HUES64 (cell line): ENCODE results near the gene SKIC3.

ENCODE experiments used
- H3K27ac ChIP-seq: 2 replicates; pipeline ENCODE4 v1.7.0; 2013; ENCODE audit warnings: low read depth, low read length, inconsistent platforms
- H3K27me3 ChIP-seq: 2 replicates; pipeline ENCODE4 v1.6.1; 2013; ENCODE audit warnings: mild to moderate bottlenecking, low read length; ENCODE audit not compliant: insufficient read depth
- H3K36me3 ChIP-seq: 2 replicates; pipeline ENCODE4 v1.6.1; 2013; ENCODE audit warnings: mild to moderate bottlenecking, low read length; ENCODE audit not compliant: insufficient read depth
- H3K4me1 ChIP-seq: 2 replicates; pipeline ENCODE4 v1.6.1; 2013; ENCODE audit warnings: mild to moderate bottlenecking, low read length, moderate library complexity; ENCODE audit not compliant: insufficient read depth
- H3K4me3 ChIP-seq: 2 replicates; pipeline ENCODE4 v1.5.1; 2013; ENCODE audit warnings: mild to moderate bottlenecking, low read length, moderate library complexity
- H3K9ac ChIP-seq: 2 replicates; pipeline ENCODE4 v1.6.1; 2013; ENCODE audit warnings: mild to moderate bottlenecking, low read depth, low read length
- H3K9me3 ChIP-seq: 2 replicates; pipeline ENCODE4 v1.6.1; 2013; ENCODE audit warnings: low read depth, low read length; ENCODE audit not compliant: insufficient read depth
- WGBS: fragments of 150-250, 120-280 bp; methylation state at CpG from one replicate; pipeline ENCODE4 v1.1.7; 2013; ENCODE audit warnings: missing lambda C conversion rate; 5-methylcytosine and 5-hydroxymethylcytosine counted together

Gene SKIC3

DNA sequence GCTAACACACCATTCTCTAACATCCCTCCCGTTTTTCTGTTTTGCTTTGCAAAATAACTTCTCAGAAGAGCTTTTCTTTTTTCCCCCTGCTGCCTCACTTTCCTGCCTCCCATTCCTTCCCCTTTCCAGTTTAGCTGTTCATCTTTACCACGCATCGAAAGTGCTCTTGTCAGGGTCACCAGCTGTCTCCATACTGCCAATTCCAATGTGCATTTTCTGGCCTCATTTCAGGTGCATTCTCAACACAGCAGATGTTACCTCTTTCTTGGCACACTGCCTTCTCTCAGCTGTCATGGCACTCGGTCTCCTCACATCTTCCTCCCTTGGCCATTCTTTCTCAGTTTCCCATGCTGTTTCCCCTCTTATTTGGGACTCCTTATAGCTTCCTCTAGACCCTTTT lies 9.7 kb upstream of the SKIC3 start:
- Histone ChIP-seq H3K9me3 (no peaks in the 10 kb centered on the region), H3K9ac (no peak overlapping the region), H3K27ac (no peak overlapping the region), H3K4me3 (no peak overlapping the region), H3K27me3 (no peaks in the 10 kb centered on the region), H3K36me3 (peaks cover 27% of the 10 kb centered on the region), H3K4me1 (no peaks in the 10 kb centered on the region)
- 83% methylated on average over 4 of the region's 4 CpGs for WGBS

DNA sequence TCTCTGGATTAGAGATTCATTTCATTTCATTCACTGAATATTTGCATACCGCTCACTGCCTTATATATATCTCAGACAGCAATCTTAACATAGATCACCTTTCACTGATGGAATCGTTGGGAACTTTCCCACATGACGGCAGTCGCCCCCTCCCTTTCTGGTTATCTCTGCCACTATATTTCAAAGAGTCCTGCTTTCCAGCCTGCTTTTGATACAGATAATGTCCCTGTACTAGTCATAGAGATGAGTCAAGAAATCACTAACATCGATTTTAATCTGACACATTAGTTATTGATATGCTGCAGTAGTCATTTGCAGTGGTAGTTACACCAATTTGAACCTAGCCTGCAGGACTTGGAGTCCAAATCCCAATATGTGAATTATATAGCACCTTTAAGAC lies 8.6 kb upstream of the SKIC3 start:
- Histone ChIP-seq H3K27me3 (no peaks in the 10 kb centered on the region), H3K4me1 (no peaks in the 10 kb centered on the region), H3K9me3 (no peaks in the 10 kb centered on the region), H3K9ac (no peak overlapping the region), H3K4me3 (no peak overlapping the region), H3K36me3 (peaks cover 19% of the 10 kb centered on the region), H3K27ac (no peak overlapping the region)
- WGBS: 97% methylated on average over 5 of the region's 5 CpGs

- H3K9me3 ChIP-seq: no peaks in the 10 kb centered on the region
- peaks cover 9% of the 10 kb centered on the region for H3K36me3 ChIP-seq
- 75% methylated on average over 1 of the region's 1 CpG for WGBS
- no peak overlapping the region for H3K9ac ChIP-seq
- no peak overlapping the region for H3K4me3 ChIP-seq
- H3K27ac ChIP-seq: no peak overlapping the region
- no peaks in the 10 kb centered on the region for H3K27me3 ChIP-seq
- no peaks in the 10 kb centered on the region for H3K4me1 ChIP-seq
Observed at GRCh38 chr5:95562282-95562681, 7.5 kb upstream of the SKIC3 start.

- H3K9me3 ChIP-seq: no peaks in the 10 kb centered on the region
- peaks cover 8% of the 10 kb centered on the region; the same call in 1 of the 2 replicates for H3K4me1 ChIP-seq
- no peak overlapping the region for H3K27ac ChIP-seq
- H3K36me3 ChIP-seq: peaks cover 2% of the 10 kb centered on the region
- H3K27me3 ChIP-seq: no peaks in the 10 kb centered on the region
- H3K9ac ChIP-seq: no peak overlapping the region
- no peak overlapping the region for H3K4me3 ChIP-seq
- 99% methylated on average over 2 of the region's 2 CpGs for WGBS
Observed at GRCh38 chr5:95557841-95558240, 3.1 kb upstream of the SKIC3 start.

DNA sequence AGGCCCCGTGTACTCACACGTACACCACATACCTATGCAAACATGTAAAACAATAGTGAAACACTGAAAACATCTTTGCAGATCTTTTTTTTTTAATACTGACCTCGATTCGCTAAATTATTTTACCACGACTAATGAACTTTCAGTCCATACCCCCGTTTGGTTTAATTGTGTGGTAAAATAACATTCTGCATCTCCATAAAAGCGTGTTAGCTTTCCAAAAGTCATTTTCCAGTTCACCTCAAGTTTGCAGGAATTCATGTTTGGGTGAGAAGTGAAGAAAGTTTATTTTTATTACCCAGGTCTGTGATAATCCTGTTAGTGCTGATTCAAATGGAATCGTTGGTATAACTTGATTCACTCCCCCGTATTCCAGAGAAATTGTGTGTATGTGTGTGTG lies 776 bp upstream of the SKIC3 start:
- WGBS: 5% methylated on average over 7 of the region's 9 CpGs
- peak overlapping the region; percentile 82 for H3K9ac ChIP-seq
- H3K4me1 ChIP-seq: peaks cover 8% of the 10 kb centered on the region; the same call in 1 of the 2 replicates
- H3K4me3 ChIP-seq: peak overlapping the region; percentile 81
- H3K9me3 ChIP-seq: no peaks in the 10 kb centered on the region
- H3K27me3 ChIP-seq: no peaks in the 10 kb centered on the region
- peak overlapping the region; percentile 86; the same call in 1 of the 2 replicates for H3K27ac ChIP-seq
- peaks cover 9% of the 10 kb centered on the region for H3K36me3 ChIP-seq

GRCh38 chr5:95554331-95554646 lies 488 bp downstream of the SKIC3 start:
- Histone ChIP-seq H3K36me3 (peaks cover 20% of the 10 kb centered on the region), H3K27ac (peak overlapping the region; percentile 9; the same call in 1 of the 2 replicates), H3K4me1 (peaks cover 8% of the 10 kb centered on the region; the same call in 1 of the 2 replicates), H3K4me3 (peak overlapping the region; percentile 81), H3K9ac (peak overlapping the region; percentile 82), H3K9me3 (no peaks in the 10 kb centered on the region), H3K27me3 (no peaks in the 10 kb centered on the region)
- WGBS: under 1% methylated on average over 6 of the region's 6 CpGs

GRCh38 chr5:95549030-95549429 lies 5.7 kb downstream of the SKIC3 start:
- Histone ChIP-seq H3K4me3 (no peak overlapping the region), H3K9me3 (no peaks in the 10 kb centered on the region), H3K27ac (no peak overlapping the region), H3K4me1 (no peaks in the 10 kb centered on the region), H3K9ac (no peak overlapping the region), H3K27me3 (no peaks in the 10 kb centered on the region), H3K36me3 (peaks cover 71% of the 10 kb centered on the region)

DNA sequence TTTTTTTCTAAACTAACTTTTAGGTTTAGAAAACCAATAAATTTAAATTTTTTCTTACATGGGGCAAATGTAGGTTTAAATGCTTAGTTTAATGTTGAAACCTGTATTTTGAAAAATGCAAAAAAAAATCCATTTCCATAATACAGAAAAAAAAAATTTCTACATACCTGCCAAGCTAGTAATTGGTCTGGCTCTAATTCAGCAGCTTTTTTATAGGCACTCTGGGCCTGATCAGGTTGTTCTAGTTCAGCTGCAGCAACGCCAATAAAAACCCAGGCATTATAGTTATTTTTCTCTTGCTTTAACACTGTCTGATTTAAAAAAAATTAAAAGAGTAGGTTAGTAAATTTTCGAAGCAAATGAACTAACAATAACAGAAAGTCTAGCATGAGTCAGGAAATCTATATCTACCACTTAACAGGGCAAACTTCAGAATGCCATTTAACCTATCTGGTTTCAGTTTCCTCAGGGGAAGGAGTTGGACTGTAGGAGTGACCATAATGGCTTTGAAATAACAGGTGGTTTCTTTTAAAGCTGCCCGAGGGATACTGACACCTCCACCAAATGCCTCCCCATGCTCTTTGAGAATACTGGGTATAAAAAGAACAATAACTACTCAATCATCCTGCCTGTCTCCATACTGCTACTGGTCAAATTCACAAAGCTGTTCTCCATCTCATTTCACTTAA lies 11.6 kb downstream of the SKIC3 start:
- WGBS: 89% methylated on average over 3 of the region's 3 CpGs

DNA sequence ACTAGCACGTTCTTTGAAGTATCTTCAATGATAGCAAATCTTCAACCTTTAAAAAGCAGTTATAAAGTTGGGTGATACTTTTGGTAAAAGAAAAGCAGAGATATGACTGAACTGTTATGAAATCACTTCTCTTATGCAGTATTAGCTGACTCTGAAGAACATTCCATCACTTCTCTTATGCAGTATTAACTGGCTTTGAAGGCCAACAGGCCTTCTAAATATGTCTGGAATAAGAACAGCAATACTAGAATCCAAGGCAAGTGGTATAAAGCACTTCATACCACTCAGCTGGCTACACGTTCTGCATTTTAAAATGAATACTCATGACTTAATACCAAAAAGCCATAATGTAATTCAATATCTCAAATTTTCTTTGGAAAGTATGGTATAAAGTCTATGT lies 17.3 kb downstream of the SKIC3 start:
- WGBS: 88% methylated on average over 1 of the region's 2 CpGs
- Histone ChIP-seq H3K27ac (no peak overlapping the region), H3K36me3 (peaks cover 84% of the 10 kb centered on the region)

More for the DNA sequence above, 11.6 kb downstream of the SKIC3 start:
- Histone ChIP-seq H3K4me1 (no peaks in the 10 kb centered on the region), H3K36me3 (peaks cover 98% of the 10 kb centered on the region), H3K4me3 (no peak overlapping the region), H3K27ac (no peak overlapping the region), H3K27me3 (no peaks in the 10 kb centered on the region), H3K9ac (no peak overlapping the region), H3K9me3 (no peaks in the 10 kb centered on the region)

GRCh38 chr5:95533761-95534160 lies 21.0 kb downstream of the SKIC3 start:
- Histone ChIP-seq H3K36me3 (peaks cover 65% of the 10 kb centered on the region), H3K27me3 (no peaks in the 10 kb centered on the region), H3K4me1 (peaks cover 28% of the 10 kb centered on the region), H3K9me3 (no peaks in the 10 kb centered on the region), H3K9ac (no peak overlapping the region), H3K4me3 (no peak overlapping the region), H3K27ac (no peak overlapping the region; the same call in 1 of the 2 replicates)

More for the DNA sequence above, 17.3 kb downstream of the SKIC3 start:
- Histone ChIP-seq H3K27me3 (no peaks in the 10 kb centered on the region), H3K4me1 (peaks cover 16% of the 10 kb centered on the region), H3K9me3 (no peaks in the 10 kb centered on the region), H3K9ac (no peak overlapping the region), H3K4me3 (no peak overlapping the region)

GRCh38 chr5:95533106-95533505 lies 21.7 kb downstream of the SKIC3 start:
- 83% methylated on average over 2 of the region's 2 CpGs for WGBS
- Histone ChIP-seq H3K4me3 (no peak overlapping the region), H3K9me3 (no peaks in the 10 kb centered on the region), H3K27ac (peak overlapping the region; percentile 34; the same call in 1 of the 2 replicates), H3K4me1 (peaks cover 28% of the 10 kb centered on the region), H3K9ac (no peak overlapping the region), H3K27me3 (no peaks in the 10 kb centered on the region), H3K36me3 (peaks cover 65% of the 10 kb centered on the region)

GRCh38 chr5:95532415-95532814 lies 22.4 kb downstream of the SKIC3 start:
- H3K36me3 ChIP-seq: peaks cover 65% of the 10 kb centered on the region

More at GRCh38 chr5:95532415-95532814, 22.4 kb downstream of the SKIC3 start:
- no peaks in the 10 kb centered on the region for H3K9me3 ChIP-seq
- 81% methylated on average over 2 of the region's 2 CpGs for WGBS
- peaks cover 28% of the 10 kb centered on the region for H3K4me1 ChIP-seq
- H3K27ac ChIP-seq: peak overlapping the region; percentile 34; the same call in 1 of the 2 replicates
- no peaks in the 10 kb centered on the region for H3K27me3 ChIP-seq
- H3K9ac ChIP-seq: no peak overlapping the region
- peak overlapping the region; percentile 14; the same call in 1 of the 2 replicates for H3K4me3 ChIP-seq
